Prostate gland (tissue), 2 donors: ENCODE results near the gene PSMD11.

ENCODE experiments used
- POLR2A ChIP-seq: fragments of 450-650 bp; IDR thresholded peaks from one replicate; pipeline ENCODE4 v1.6.1; 2016; ENCODE audit warnings: antibody characterized with exemption, mild to moderate bottlenecking
- POLR2AphosphoS5 ChIP-seq: sonication (generic); formaldehyde crosslinking; IDR thresholded peaks from one replicate; pipeline ENCODE4 v1.6.1; 2017; ENCODE audit warnings: antibody characterized with exemption
- TF ChIP-seq, protein P1 (sequence below), 4 experiments: fragments of 200-600 bp in 2 of 4; fragments of 450-650 bp in 2 of 4; sonication (generic) in 2 of 4; IDR thresholded peaks; 1 replicate in 3 of 4; 2 replicates in 1 of 4; pipeline ENCODE4 v1.5.1; 2016 to 2019; ENCODE audit warnings: antibody characterized with exemption in 4 of 4, mild to moderate bottlenecking in 2 of 4, moderate library complexity in 2 of 4

DNA sequence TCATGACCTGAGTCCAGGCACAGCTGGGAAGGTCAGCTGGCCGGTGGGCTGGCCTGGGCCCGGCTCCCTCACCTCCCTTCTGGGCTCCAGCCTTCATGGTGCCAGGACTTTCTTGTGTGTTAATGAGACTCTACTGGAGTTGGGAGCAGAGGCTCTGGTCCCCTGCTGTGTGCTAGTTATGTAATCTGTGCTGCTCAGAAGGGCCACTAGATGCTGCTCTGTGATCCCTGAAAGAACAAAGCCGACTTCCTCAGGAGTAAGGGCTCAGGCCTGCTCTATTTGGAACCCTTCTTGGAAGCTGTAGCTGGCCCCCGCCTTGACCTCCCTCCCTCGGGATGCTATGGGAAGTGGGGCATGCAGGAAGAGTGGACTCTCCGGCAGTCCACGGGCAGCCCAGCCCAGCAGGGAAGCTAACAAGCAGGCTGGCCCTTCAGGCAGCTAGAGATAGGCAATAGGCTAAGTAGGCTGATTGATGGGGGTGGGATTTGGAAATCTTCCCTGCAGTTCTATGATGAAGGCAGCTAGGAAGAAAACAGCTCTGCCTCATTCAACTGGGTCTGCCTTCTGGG, 39.2 kb downstream of the PSMD11 start:
- TF ChIP-seq, protein P1, sequence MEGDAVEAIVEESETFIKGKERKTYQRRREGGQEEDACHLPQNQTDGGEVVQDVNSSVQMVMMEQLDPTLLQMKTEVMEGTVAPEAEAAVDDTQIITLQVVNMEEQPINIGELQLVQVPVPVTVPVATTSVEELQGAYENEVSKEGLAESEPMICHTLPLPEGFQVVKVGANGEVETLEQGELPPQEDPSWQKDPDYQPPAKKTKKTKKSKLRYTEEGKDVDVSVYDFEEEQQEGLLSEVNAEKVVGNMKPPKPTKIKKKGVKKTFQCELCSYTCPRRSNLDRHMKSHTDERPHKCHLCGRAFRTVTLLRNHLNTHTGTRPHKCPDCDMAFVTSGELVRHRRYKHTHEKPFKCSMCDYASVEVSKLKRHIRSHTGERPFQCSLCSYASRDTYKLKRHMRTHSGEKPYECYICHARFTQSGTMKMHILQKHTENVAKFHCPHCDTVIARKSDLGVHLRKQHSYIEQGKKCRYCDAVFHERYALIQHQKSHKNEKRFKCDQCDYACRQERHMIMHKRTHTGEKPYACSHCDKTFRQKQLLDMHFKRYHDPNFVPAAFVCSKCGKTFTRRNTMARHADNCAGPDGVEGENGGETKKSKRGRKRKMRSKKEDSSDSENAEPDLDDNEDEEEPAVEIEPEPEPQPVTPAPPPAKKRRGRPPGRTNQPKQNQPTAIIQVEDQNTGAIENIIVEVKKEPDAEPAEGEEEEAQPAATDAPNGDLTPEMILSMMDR (IDR thresholded peaks at IDR 0.05): peak in 3 of 4 experiments; percentile 35 to 70 (median 68)
- TF ChIP-seq POLR2A (no peak), POLR2AphosphoS5 (peak; percentile 52)
